GM21825 (cell line): ENCODE results near the gene IRX1.

Experiments
- ATAC-seq: cut with Tn5 transposase; IDR thresholded peaks from one replicate; pipeline ENCODE4 v1.9.1; 2021; ENCODE audit warnings: mild to moderate bottlenecking, moderate library complexity; ENCODE audit not compliant: unreplicated experiment

Gene IRX1

GRCh38 chr5:3650320-3650719, 54.7 kb downstream of the IRX1 start:
- ATAC-seq, result no peak

DNA sequence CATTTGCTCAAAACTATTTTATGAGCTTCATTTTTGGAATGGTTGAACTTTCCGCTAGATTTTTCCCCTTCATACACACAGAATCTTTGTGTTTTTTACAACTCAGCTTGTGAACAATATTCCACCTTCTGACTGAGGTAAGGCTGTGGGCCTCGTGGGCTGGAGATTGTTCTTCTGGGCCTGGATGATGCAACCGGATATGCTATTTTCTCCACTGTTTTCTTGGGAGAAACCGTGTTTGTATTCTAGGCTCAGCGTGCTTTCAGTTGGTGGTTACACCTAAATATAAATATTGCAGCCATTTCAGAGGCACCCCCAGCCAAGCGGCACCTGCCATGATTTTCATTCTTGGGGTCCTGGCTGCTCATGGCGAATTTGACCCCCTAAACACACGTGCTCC, 55.2 kb downstream of the IRX1 start:
- no peak for ATAC-seq
